HG03097 (cell line): ENCODE measurements around the gene TOGARAM2.

Experiments
- ATAC-seq: cut with Tn5 transposase; IDR thresholded peaks from one replicate; pipeline ENCODE4 v1.9.1; 2021; ENCODE audit not compliant: unreplicated experiment, low FRiP score

The TOGARAM2 gene

GRCh38 chr2:29051730-29052129 lies 70.6 kb downstream of the TOGARAM2 start:
- no peak for ATAC-seq

- ATAC-seq, result no peak
These were observed 71.7 kb downstream of the TOGARAM2 start for GRCh38 chr2:29052807-29053206.

- no peak for ATAC-seq
These were observed 72.1 kb downstream of the TOGARAM2 start for GRCh38 chr2:29053223-29053622.

- ATAC-seq, result no peak
These were observed 72.7 kb downstream of the TOGARAM2 start for GRCh38 chr2:29053670-29054400.

GRCh38 chr2:29054430-29054829 lies 73.3 kb downstream of the TOGARAM2 start:
- ATAC-seq, result no peak

GRCh38 chr2:29055601-29056000 lies 74.5 kb downstream of the TOGARAM2 start:
- ATAC-seq, result no peak

GRCh38 chr2:29056452-29056851 lies 75.4 kb downstream of the TOGARAM2 start:
- no peak for ATAC-seq

GRCh38 chr2:29057006-29057405 lies 75.9 kb downstream of the TOGARAM2 start:
- no peak for ATAC-seq

- ATAC-seq, result no peak
These were observed 78.5 kb downstream of the TOGARAM2 start for GRCh38 chr2:29059624-29060023.

GRCh38 chr2:29060441-29060840 lies 79.3 kb downstream of the TOGARAM2 start:
- no peak for ATAC-seq

GRCh38 chr2:29061176-29061575 lies 80.1 kb downstream of the TOGARAM2 start:
- no peak for ATAC-seq

GRCh38 chr2:29061616-29062015 lies 80.5 kb downstream of the TOGARAM2 start:
- no peak for ATAC-seq

GRCh38 chr2:29062371-29062770 lies 81.3 kb downstream of the TOGARAM2 start:
- no peak for ATAC-seq

- ATAC-seq, result no peak
These were observed 82.0 kb downstream of the TOGARAM2 start for GRCh38 chr2:29063056-29063455.

- no peak for ATAC-seq
These were observed 82.7 kb downstream of the TOGARAM2 start for GRCh38 chr2:29063646-29064345.

- no peak for ATAC-seq
These were observed 83.2 kb downstream of the TOGARAM2 start for GRCh38 chr2:29064346-29064715.

GRCh38 chr2:29064746-29065067 lies 83.6 kb downstream of the TOGARAM2 start:
- ATAC-seq, result no peak

- no peak for ATAC-seq
These were observed 84.1 kb downstream of the TOGARAM2 start for GRCh38 chr2:29065068-29065811.

- no peak for ATAC-seq
These were observed 85.3 kb downstream of the TOGARAM2 start for GRCh38 chr2:29066271-29066860.

GRCh38 chr2:29066997-29067605 lies 86.0 kb downstream of the TOGARAM2 start:
- ATAC-seq, result no peak

GRCh38 chr2:29068513-29068912 lies 87.4 kb downstream of the TOGARAM2 start:
- ATAC-seq, result no peak
